ENCODE measurements around the gene CCDC9B.

GRCh38 chr15:40314723-40315276, 25.9 kb downstream of the CCDC9B start:
- TF ChIP-seq RARB (CRISPR knock-in tag; IDR thresholded peaks at IDR 0.05), result no peak
- TF ChIP-seq PATZ1 (CRISPR knock-in tag; IDR thresholded peaks at IDR 0.05; ENCODE audit: borderline replicate concordance), result no peak
- no peak for TF ChIP-seq ZNF70 (CRISPR knock-in tag; IDR thresholded peaks at IDR 0.05)

All from SK-N-SH treated with all-trans-retinoic acid at 6 μM for 48 hours (cell line).